ENCODE results near the gene SGCD.

SGCD gene

DNA sequence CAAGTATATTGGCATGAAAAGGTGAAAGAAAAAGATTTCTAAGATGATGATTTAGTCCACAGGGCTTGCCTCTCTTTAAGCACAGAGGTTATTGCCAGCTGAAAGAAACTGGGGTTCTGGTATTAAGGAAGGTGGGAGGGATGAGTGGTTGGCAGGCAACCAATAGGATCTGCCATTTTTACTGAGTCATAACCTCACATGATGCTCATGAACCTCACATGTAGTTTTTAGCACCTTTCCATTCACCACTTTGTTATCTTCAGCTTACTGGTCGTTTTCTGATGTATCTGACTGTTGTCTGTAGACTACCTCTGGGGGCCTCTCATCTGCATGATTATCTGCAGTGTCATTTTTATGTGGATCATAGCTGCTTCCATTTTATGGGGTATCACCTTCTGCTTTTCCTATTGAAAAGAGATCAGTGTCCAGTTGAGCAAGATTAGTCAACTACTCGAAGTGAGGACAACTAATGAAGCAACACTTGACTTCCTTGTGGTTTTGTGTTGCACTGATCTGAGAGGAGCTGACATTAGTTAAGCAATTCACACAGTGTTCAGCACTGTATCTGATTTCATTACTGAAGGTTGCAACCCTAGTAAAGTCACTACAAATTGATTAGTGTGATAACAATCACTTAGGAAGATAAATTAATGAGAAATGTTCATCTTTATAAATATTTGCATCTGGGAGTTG is 186.3 kb downstream of the SGCD start:
- no peak for DNase-seq (ENCODE audit: low spot score)

DNA sequence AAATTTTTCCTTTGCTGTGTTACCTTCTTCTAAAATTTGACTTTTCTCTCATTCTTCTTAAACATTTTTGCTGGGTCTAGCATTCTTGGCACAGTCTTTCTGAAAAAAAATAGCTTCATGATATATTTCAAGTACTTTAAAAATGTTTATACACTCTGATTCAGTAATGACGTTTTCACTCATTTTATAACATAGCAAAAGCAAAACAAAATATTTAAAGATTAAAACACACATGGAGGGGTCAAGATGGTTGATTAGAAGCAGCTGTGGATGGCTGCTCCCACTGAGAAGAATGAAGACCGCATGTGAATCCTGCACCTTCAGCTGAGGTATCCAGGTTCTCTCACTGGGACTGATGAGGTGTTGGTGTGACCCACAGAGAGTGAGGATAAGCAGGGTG is 188.2 kb downstream of the SGCD start:
- DNase-seq (ENCODE audit: low spot score), result no peak

DNA sequence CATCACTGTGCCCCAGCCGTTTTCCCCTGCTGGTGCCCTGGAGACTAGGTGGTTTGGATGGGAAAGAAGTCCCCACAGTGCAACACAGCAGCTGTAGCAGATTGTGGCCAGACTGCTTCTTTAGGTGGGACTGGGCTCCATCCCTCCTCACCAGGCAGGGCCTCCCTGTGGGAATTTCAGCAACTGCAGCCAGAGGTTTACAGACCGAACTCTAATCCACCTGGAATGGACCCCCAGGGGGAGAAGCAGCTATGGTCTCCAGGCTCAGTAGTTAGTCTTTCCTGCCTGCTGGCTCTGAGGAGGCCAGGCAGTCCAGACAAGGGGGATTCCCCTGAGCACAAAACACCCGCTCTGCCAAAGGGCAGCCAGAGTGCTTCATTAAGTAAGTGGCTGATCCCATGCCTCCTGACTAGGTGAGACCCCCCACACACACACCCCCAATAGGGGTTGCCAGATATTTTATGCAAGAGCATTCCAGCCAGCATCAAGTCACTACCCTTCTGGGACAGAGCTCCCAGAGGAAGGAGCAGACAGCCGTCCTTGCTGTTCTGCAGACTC is 188.9 kb downstream of the SGCD start:
- peak; percentile 7 for DNase-seq (ENCODE audit: low spot score)

DNA sequence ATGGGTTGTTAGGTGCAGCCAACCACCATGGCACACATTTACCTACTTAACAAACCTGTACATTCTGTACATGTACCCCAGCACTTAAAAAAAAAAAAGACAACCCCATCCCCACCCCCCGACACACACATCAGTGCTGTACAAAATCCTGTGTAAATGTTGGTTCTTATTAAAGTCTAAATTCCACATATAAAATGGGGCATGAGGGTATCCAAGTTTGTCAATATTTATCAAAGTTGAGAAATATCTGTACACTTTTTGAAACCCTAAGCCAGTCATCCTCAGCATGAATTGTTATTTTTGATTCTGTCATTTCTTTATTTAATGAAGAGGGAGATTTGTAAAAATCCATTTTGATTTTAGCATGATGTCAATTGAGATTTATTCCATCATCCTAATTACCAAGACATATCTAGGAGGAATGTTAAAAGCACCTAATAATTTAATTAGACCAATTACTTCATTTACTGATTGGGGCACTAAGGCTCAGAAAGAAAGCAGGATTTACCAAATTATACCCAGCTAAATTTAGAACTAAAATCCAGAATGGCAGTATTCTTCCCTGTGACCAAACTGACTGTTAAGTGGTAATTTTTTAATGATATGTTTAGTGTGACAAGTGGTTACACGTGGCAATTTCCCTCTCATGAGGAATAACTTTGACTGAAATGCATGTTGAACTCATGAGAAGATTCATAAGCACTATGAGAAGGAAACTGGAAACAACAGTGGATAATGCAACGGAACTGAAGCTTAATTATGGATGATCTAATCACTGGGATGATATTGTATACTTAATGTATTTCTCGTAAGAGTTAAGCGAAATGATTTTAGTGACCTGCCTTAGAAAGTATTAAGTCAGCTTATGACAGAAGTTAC is 195.9 kb downstream of the SGCD start:
- no peak for DNase-seq (ENCODE audit: low spot score)

GRCh38 chr5:156523607-156524006 is 196.6 kb downstream of the SGCD start:
- DNase-seq (ENCODE audit: low spot score), result no peak

DNA sequence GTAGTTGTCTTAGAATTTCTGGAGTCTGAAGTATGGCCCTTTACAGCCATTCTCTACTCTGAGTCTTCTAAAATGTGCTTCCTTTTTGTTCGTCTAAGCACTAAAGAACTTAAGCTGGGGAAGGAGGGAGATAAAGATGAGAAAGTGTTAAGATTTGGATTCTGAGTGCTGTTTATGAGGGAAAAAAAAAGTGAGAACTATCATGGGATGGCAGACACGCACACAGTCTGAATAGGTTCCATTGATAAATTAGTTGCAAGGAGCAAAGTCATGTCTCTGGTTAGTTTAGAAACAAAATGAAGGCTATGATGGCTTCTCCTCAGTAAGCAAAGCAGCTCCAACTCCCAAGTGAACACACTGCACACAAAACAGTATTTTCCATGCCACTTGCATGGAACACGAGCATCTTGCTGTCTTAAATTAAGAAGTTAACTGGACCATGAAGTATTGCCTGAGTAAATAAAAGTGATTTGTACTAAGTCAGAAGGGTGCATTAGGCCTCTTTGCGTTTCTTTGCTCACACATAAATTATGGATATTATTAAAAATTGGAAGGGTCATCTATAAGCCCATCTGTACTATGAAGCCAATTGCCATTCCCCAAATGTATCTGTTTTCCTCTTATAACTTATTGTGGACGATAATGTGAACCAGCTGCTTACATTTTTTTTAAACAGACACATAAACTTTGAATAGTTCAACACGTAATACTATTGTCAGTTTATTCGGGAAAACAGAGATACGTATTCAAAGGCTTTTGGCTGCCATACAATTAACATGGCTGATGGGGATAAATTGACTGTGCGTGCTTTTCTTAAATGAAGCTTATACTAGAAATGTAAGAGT is 199.3 kb downstream of the SGCD start:
- DNase-seq (ENCODE audit: low spot score), result no peak

GRCh38 chr5:156527611-156528010 is 200.6 kb downstream of the SGCD start:
- no peak for DNase-seq (ENCODE audit: low spot score)

DNA sequence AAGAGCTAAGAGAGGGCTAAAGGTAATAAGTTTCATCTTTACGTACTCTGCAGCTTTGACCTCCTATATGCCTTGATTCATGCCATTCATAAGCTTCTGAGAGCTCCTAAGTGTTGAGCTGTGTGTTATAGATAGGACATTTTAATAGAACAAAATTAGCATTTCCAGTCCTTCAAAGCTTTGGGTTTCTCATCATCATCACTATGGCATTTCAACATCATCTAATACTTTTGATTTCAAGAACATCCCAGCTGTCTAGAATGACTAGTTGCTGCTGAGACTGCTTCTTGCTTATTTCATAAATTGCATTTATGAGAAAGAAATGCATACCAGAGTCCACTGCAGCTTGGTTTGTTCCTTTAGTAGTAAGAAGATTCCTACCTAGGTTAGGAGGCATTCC is 201.7 kb downstream of the SGCD start:
- no peak for DNase-seq (ENCODE audit: low spot score)

DNA sequence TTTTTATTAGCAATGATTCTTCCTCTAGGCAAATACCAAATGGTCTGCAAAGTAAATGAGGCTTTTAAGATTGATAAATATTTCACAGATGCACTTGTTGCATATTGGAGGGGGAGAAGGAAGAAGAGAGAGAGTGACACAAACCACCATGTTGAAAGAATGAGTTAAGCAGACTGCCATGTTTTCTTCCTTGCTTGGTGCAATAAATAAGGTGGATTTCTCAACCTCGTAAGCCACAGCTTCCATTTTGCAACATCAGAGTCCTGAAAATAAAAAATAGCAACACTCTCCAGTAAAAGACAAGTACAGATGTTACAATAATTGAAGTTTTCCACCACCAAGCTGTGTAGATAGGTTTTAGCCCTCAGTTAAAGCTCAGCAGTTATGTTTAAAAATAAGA is 202.9 kb downstream of the SGCD start:
- no peak for DNase-seq (ENCODE audit: low spot score)

DNA sequence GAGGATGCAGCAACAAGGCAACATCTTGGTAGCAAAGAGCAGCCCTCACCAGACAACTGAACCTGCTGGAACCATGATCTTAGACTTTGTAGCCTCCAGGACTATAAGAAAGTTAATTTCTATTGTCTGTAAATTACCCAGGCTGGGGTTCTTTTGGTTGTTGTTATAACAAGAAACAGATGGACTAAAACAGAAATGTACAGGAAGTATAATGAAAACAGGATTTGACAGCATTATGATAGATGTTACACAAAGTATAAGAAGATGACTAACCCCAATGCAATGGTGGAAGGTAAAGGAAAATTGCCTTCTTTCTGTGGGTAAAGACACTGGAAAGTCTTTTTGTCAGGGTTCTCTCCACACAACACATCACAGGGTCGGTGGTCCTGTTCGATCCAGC is 204.2 kb downstream of the SGCD start:
- no peak for DNase-seq (ENCODE audit: low spot score)

GRCh38 chr5:156532921-156533320 is 206.0 kb downstream of the SGCD start:
- DNase-seq (ENCODE audit: low spot score), result no peak

GRCh38 chr5:156534085-156534484 is 207.1 kb downstream of the SGCD start:
- DNase-seq (ENCODE audit: low spot score), result no peak

DNA sequence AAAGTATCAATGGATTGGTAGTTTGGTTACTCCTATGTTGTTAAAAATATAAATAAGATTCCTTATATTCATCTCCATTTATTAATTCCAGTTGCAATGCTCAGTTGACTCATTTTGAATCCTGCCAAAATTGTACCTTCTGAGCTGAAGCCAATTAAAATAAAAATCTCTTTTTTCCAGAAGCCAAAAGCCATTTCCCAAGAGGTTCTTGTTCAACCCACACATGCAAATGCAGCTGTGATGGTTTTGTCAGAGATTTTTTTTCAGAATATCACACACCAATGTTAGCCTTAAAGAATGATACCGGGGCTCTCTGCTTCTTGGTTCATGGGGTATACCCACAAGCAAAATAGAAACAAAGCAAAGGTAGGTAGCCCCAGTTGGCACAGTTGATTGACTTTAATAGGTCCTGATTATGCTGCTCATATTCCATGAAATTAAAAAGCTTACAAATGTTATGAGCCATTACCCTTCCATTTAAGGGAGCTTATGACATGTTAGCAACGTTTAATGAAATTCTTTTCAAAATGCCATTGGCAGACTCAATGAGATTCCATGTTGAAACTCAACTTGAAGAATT is 208.0 kb downstream of the SGCD start:
- no peak for DNase-seq (ENCODE audit: low spot score)

GRCh38 chr5:156540491-156540890 is 213.5 kb downstream of the SGCD start:
- no peak for DNase-seq (ENCODE audit: low spot score)

GRCh38 chr5:156541582-156541981 is 214.6 kb downstream of the SGCD start:
- no peak for DNase-seq (ENCODE audit: low spot score)

GRCh38 chr5:156543348-156544145 is 216.6 kb downstream of the SGCD start:
- DNase-seq (ENCODE audit: low spot score), result no peak

GRCh38 chr5:156552855-156553358 is 225.9 kb downstream of the SGCD start:
- no peak for DNase-seq (ENCODE audit: low spot score)

DNA sequence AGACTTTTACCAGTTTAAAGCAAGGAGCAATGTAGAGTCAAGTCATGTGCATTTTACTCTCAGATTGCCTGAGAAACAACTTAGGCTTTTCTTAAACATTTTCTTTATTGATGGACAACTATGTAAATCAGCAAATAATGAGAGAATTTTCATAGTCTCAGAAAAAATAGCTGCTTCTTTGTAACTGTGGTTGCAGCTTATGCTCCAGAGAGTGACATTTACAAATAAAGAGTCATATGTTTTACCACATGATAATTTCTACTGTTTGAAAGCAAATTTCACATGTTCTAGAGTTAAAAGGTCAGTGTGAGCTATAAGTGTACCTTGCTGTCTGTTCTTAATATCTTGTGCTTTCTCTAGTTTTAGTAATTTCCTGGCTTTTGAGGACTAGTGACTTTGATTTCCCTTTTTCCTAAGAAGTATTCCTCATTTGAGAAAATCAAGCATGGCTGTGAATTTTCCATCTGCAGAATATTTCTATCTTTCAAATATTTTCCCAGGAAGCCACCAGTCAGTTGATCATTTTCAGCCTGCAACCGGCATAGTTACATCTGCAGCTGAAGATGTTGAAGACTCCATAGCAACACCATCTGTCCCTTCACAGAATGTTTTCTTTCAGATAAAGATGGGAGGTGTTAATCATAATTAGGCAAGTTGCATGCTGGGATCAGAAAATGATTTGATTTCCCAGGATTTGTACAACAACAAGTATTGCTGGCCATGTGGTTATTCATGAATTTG is 229.9 kb downstream of the SGCD start:
- DNase-seq (ENCODE audit: low spot score), result no peak

- DNase-seq (ENCODE audit: low spot score), result no peak
Observed at GRCh38 chr5:156560002-156560401, 233.0 kb downstream of the SGCD start.

DNA sequence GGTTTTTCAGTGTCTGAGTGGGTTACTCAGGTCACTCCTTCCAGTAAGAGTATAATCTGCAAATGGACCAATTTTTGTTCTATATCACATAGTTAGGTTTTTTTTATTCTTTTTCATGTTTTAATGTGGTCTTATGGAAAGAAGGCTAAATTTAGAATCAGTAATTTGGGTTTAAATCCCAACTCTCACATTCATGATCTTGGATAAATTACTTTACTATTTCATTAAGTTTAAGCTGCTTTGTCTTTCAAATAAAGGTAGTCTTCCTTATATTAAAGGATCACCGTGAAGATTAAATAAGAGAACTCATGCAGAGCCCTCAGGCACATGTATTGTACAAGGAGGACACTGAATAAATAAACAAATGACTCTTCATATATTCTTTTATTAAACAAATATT is 234.7 kb downstream of the SGCD start:
- DNase-seq (ENCODE audit: low spot score), result no peak
